GM12873 (cell line): ENCODE measurements around the gene IL17REL.

Experiments
- CTCF ChIP-seq: IDR thresholded peaks from 2 replicates; pipeline ENCODE4 v1.5.1; 2012; ENCODE audit warnings: low read depth, mild to moderate bottlenecking, moderate library complexity, low read length, control low read depth; ENCODE audit not compliant: insufficient read depth; ENCODE audit errors: missing control alignments

Gene IL17REL

GRCh38 chr22:49997932-49998717, 14.4 kb downstream of the IL17REL start:
- no peak for TF ChIP-seq CTCF

- no peak for TF ChIP-seq CTCF
Measured at GRCh38 chr22:49997251-49997599, 15.3 kb downstream of the IL17REL start.

GRCh38 chr22:49996518-49997250, 15.9 kb downstream of the IL17REL start:
- TF ChIP-seq CTCF, result no peak

GRCh38 chr22:49996119-49996517, 16.4 kb downstream of the IL17REL start:
- TF ChIP-seq CTCF, result no peak

- TF ChIP-seq CTCF, result no peak
Measured at GRCh38 chr22:49995361-49996118, 17.0 kb downstream of the IL17REL start.

- TF ChIP-seq CTCF, result no peak
Measured at GRCh38 chr22:49995041-49995360, 17.6 kb downstream of the IL17REL start.
